Nucleus accumbens (tissue), 56 donors: ENCODE results near the gene PNPLA8.
A peak's percentile ranks its signal among the peaks of the same experiment; 100 is the strongest.

Experiments
- DNase-seq, 56 donors: peaks; one replicate each; lab custom pipeline; 2025; lab: John Stamatoyannopoulos, UW

PNPLA8 gene

DNA sequence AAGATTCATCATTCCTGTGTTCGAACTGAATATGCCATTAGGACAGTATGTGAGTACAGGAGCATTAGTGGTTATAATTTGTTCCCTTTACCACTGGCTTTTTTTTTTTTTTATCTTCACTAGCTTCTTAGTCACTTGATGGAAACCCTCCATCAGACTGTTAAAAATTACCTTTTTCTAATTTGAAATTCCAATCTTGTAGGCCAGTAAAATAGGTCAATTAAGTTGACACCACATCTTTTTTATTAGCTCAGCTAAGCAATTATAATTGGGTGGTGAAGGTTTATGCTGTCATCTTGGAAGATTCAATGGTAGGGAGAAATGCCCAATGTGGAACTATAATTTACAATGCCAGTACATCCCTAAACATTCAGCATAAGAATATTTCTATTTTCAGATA is 75.8 kb downstream of the PNPLA8 start:
- DNase-seq = no peak

DNA sequence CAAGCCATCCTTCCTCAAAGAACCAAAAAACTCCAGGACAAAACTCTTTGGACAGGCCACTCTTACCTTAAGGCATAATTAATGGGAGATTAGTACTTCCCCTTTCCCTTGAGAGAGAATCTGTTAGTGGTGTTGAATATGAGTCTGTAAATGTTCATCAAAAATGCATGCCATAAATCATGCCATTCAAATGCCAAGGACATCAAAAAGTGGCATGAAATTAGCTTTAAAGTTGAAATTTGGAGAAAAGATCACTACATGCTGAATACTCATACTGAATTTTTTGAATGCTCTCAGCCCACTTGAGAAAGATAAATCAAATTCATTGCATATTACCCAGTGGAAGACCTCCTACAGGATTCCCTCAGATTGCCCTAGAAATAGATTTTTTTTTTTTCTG is 76.4 kb downstream of the PNPLA8 start:
- DNase-seq = no peak

DNA sequence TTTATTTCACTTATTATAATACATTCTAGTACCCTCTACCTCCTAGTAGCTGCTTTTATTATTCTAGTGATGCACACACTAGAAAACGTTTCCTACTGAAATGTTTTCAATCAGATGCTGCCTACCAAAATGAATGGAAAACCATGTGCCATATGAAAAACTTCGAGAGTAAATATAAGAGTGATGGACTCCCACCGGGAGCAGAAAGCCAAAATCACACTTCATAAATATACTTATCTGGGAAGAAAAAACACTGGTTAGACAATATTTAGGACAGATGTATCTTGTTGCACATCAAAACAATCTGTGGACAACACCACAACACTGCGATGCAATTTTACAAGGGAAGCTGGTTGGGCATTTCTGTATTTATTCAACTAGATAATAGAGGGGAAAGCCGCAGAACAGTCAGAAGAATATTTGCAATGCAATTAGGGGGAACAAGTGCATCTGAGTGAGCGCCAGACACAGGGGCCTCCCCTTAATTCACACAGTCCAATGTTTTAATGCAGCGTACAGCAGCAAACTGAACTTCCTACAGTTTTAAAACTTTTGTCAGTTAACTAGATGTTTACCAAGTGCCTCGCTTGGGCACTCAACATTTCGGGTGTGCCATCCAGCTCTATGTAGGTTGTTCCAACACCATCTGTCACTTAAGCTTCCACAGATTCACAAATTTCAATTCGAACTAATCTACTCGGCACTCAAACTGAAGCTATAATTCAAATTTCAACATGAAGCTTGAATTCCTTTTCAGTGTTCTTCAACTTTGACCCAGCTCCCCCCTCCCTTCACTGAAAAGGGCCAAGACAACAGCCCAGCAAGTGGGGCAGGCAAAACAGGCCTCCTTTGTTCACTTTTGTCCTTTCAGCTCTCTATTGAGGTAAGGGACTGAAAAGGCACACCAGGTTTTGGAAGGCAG is 77.1 kb downstream of the PNPLA8 start:
- peak in 14 of 56 donors; percentile 4 to 49 (median 24) for DNase-seq

DNA sequence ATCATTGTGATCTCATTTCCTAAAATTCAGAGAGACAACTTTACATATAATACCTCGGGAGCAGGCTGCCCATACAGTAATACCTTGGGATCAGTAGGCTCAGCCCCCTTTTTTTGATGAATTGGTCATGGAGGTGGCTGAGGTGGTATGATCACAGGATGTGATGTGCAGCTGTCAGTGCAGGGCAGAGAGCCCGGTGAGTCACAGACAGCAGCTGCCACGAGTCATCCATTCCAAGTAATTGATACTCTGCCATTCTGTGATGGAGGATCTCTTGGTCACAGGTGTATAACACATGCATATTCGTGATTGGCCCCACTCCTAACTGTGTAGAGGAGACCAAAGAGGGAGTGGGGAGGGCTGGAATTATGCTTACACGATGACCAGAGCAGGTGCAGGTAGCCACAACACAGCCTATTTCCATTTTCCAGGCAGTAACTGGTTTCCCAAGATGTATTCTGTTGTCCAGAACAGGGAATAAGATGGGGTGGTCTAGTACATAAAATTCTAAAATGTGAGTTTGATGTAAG is 83.8 kb downstream of the PNPLA8 start:
- DNase-seq = no peak

DNA sequence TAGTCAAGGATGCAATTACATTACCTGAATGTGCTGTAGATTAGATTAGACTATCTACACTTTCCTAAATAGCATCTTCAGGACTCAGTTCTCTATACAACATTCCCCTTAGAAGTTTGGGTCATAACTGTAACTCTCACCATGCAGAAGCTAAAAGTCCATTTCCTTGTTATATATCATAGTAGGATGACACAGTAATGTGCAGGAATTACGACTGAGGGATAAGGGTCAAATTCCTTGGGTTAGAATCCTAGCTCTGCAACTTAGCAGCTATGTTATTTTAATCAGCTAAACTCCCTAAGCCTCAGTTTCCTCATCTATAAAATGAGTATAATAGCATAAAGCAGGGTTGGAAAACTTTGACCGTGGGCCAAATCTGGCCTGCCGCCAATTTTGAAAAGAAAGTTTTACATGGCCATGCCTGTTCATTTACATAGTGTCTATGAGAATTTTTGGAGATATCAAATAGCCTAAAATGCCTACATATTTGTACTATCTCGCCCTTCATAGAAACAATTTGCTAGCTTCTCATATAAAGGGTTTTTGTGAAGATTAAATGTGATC is 84.5 kb downstream of the PNPLA8 start:
- no peak for DNase-seq

DNA sequence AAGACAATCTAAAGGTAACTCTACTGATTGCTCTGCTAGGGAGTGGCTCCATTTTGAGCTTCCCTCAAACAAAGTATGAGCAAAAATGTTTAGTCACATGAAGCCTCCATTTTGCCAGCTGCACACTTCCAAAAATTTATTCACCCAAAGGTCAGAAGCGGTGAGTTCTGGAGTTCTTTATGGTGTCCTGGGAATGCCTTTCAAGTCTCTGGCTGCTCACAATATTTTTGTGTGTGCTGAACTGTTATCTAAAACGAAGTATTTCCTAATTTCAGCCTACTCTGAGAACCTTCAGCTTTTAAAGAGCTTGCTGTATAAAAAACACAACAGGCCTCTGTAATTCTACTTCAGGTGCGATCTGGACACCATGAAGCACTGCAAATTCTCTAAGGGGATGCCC is 85.3 kb downstream of the PNPLA8 start:
- no peak for DNase-seq

DNA sequence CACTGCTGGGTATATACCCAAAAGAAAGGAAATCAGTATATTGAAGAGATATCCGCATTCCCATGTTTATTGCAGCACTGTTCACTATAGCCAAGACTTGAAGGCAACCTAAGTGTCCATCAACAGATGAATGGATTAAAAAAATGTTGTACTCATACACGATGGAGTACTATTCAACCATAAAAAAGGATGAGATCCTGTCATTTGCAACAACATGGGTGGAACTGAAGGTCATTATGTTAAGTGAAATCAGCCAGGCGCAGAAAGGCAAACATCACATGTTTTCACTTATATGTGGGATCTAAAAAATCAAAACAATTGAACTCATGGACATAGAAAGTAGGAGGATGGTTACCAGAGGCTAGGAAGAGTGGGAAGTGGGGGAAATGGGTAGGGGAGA is 89.0 kb downstream of the PNPLA8 start:
- no peak for DNase-seq

DNA sequence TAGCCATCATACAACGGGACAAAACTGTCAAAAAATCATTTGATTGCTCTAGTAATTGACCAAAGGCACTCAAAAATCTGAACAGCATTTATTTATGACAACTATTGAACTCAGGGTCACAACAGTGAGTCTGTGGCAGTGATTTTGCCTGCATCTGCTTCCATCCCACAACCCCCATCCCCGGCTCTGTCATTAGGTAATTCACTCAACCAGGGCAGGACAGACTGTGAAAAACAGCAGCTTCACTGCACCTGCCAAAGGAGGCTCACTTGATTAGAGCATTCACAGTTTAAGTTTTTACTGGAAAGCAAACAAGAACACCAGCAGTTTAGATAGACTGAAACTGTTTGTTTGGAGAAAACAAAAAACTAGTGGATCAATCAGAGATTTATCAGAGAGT is 91.9 kb downstream of the PNPLA8 start:
- no peak for DNase-seq

DNA sequence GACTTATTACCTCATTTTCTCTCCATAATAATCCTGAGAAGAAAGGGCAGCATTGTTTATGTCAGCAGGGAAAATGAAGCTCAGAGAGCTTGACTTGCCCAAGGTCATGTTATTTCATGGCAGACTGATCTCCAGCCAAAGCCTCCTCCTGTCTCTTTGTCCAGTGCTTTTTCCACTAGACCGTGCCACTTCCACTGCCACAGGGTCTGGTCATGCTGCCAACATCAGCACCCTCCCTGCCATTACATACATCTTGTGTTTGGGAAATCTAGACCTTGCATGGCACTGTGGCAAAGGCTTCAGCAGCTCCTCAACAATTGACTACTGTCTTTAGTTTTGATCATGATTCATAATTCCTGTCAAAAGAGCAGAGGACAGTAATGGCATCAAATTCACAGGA is 94.8 kb downstream of the PNPLA8 start:
- no peak for DNase-seq

DNA sequence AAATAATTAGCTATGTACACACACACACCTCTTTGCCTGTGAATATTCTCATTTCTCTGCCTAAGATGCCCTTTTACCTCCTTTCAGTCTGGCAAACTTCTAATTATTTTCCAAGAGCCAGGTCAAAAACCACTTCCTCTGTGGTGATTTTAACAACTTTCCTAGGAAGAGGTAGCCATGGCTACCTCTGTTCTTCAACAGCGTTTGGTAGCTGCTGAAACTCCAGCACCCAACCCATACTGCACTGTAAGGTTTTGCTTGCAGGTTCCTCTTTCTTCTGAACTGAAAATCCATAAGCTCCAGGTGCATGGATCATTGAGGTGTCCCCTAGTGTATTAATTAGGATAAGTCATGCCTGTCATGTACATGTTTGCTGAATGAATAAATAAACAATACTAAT is 95.3 kb downstream of the PNPLA8 start:
- no peak for DNase-seq

DNA sequence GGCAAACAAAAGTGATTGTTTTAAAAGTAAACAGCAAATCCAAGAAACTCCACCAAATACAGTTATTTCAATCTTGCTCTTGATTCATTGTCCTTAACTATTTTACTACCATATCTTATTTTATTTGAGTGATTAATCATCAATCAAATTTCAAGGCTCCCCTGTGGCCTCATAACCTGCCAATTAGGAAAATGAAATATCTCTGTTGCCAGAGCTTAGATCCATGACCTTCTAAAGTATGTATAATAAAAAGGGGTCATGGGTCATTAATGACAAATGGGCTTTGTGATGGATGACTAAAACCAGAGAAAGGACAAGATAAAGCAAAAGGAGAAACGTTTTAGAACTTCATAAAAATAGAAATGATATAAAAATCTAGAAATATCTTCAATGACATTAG is 98.2 kb downstream of the PNPLA8 start:
- DNase-seq = no peak

DNA sequence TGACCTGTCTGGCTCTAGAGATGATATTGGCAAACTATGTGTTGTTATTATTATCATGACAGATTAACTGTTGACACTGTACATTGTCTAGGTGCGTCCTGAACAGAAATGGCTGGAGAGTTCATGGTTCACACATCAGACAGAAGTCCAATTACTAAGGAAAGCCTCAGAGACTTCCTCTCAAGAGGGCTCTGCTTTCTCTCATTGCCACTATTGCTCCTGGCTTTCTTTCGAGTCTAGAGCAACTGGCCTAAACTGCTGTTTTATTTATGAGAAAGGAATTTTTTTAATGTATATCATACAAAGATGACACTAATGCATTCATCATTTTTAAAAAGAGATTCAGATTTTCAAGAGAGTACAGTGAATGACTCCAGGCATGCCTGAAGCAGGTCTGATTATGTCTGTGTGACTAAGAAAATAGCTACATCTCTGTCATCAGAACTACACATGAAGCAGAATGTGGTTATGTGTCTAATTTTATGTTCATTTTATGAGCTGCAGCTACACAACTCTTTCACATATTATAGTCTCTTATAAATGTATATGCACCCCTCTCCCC is 100.1 kb downstream of the PNPLA8 start:
- DNase-seq = no peak

DNA sequence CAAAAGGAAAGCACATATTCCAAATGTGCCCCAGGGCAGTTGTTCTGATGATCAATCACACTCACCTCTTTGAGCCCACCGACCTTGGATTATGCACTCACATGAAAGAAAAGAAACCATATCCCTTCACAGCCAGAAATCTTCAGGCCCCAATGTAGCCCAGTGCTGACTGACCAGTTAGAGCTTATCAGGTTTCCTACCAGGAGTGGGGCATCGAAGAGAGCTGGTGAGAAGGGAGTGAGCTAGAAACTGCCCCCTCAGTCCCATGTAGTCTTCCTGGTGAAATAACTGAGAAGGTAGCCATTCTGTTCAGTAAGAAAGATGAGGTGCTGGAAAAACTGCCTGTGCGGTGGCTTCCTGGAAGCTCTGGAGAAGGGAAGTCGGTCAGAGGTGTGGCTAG is 101.9 kb downstream of the PNPLA8 start:
- no peak for DNase-seq

DNA sequence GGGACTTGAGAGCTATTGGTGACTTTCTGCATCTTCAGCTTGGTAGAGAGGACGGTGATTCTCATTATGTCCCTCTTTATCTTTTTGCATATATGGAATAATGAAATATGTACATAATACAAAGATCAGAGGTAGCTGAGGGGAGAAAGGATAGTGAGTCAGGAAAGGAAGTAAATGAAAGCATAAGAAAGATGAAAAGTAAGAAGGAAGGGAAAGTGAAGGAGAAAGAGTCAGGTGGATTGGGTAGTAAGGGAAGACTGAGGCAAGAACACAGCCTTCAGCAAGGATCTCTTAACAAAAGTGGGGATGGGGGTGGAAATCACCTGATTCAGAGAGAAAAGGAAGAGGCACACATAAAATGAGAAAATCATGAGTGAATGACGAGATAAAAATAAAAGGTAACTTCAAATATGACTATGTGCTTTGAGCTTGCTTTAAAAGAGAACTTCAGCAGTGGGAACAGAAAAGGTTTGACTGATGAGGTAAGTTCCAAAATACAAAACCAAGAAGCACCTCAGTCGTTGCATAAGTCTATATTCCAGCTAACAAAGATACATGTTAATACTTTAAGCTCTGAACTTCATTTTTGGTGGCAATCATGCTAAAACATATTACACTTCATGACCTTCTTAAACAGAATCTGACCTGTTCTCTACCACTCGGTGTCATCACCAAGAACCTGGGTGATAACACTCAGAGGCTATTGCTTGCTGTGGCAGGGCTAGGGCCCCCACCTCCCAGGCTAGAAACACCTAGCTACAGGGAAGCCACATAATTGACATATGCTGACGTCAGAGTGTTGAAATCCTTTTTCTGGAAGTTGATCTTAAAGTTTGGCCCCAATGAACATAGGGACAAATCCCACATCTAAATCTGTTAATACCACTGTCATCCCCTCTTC is 102.6 kb downstream of the PNPLA8 start:
- no peak for DNase-seq

DNA sequence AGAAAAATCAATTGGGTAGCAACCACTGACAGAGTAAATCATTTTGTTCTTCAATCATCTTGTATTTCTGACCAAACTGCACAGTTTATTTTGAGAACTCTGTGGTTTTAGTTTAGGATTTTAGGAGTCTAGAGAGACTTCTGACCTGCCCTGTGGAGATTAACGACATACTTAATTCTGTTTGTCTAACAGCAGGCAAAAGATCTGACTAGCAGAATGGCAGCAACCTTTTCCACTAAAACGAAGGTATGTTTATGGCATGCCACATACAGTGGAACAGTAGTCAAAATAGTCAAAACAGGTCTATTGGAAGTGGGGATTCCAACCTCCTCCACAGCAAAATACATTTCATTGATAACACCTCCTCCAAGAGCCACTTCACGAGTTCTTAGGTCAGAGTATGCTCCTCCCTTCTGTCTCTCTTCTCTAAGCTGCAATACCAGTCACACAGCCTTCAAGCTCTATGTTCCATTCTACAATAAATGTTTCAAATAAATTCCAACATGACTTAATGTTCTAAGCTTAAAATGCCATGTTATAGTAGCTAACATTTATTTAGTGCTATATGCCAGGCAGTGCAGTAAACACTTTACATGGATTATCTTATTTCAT is 104.1 kb downstream of the PNPLA8 start:
- DNase-seq = no peak
